K562 (cell line): Measurements from ENCODE around the gene PCDHGA7. TPM values are rescaled to one million over a fixed set of nuclear protein-coding genes. Genes with fewer than 3 reads are reported as not detected.
A peak's percentile ranks its signal among the peaks of the same experiment; 100 is the strongest.

Experiments
- ATAC-seq: fragments of 200-7000 bp; cut with Tn5 transposase; 3 replicates; pipeline ENCODE4 v1.9.1; 2020; ENCODE audit warnings: moderate library complexity
- BruUV-seq: library from RNA; stranded (reverse); fragments of 400-500 nt; replicated peaks from 2 replicates; lab custom pipeline; 2021; lab: Mats Ljungman, UMichigan
- CTCF ChIA-PET: fragments of 300-600 bp; formaldehyde crosslinking; extraction: SDS; loops from one replicate; lab custom pipeline; 2021; ENCODE audit warnings: low intra/inter-chr PET ratio; lab: Yijun Ruan, JAX
- POLR2A ChIA-PET: fragments of 300-600, 350-650 bp; sonication (Branson Sonifier 250); formaldehyde crosslinking; extraction: SDS; loops from one replicate; lab custom pipeline; 2021; ENCODE audit warnings: antibody characterized with exemption, inconsistent platforms; lab: Yijun Ruan, JAX
- DNase-seq, 4 experiments: peaks; one replicate each; pipeline versions ENCODE4 v3.0.0 to v3.0.0-alpha.2; 2011 to 2018; ENCODE audit warnings: low spot score in 3 of 4, mixed read lengths in 3 of 4; ENCODE audit errors: extremely low read depth in 1 of 4
- FAIRE-seq: peaks from 2 replicates; lab custom pipeline; 2011; peaks lifted over from hg19 to GRCh38; lab: Jason Lieb, UNC
- H2AFZ ChIP-seq: 2 replicates; pipeline ENCODE4 v1.6.0; 2011; ENCODE audit warnings: low read depth, low read length, control low read depth, inconsistent platforms
- H3K27ac ChIP-seq: fragments of 200-600 bp; 3 replicates; pipeline ENCODE4 v1.8.0; 2011; ENCODE audit warnings: low read depth, mild to moderate bottlenecking, control low read depth, inconsistent platforms, low read length, moderate library complexity, mixed read lengths; ENCODE audit errors: extremely low read depth
- H3K27me3 ChIP-seq, 2 experiments: fragments of 300-600 bp in 1 of 2; 2 replicates in 1 of 2; 3 replicates in 1 of 2; pipeline versions ENCODE4 v1.6.0 to v1.8.0; 2011; ENCODE audit warnings: inconsistent platforms in 2 of 2, low read length in 2 of 2, mild to moderate bottlenecking in 1 of 2, mixed read lengths in 1 of 2, moderate library complexity in 1 of 2; ENCODE audit not compliant: control insufficient read depth in 2 of 2, insufficient read depth in 2 of 2
- H3K36me3 ChIP-seq: fragments of 300-600 bp; 3 replicates; pipeline ENCODE4 v1.8.0; 2011; ENCODE audit warnings: mild to moderate bottlenecking, low read length, inconsistent platforms; ENCODE audit not compliant: control insufficient read depth, insufficient read depth
- H3K4me1 ChIP-seq, 2 experiments: fragments of 200-600 bp in 1 of 2; replicated peaks in 1 of 2; 2 replicates in 1 of 2; 3 replicates in 1 of 2; pipeline versions ENCODE4 v1.5.1 to v1.8.0; 2011; ENCODE audit warnings: inconsistent platforms in 2 of 2, low read length in 2 of 2, mild to moderate bottlenecking in 1 of 2, mixed read lengths in 1 of 2, moderate library complexity in 1 of 2; ENCODE audit not compliant: control insufficient read depth in 2 of 2, insufficient read depth in 2 of 2
- H3K4me2 ChIP-seq: 2 replicates; pipeline ENCODE4 v1.6.1; 2011; ENCODE audit warnings: low read length, control low read depth, inconsistent platforms, mixed read lengths; ENCODE audit not compliant: insufficient read depth
- H3K4me3 ChIP-seq: fragments of 200-600 bp; sonication (generic), shearing (Covaris generic); 2 replicates; pipeline ENCODE4 v1.5.1; 2016; ENCODE audit warnings: control low read depth, inconsistent platforms
- H3K79me2 ChIP-seq: fragments of 200-600 bp; 3 replicates; pipeline ENCODE4 v1.8.0; 2011; ENCODE audit warnings: low read length, inconsistent platforms; ENCODE audit not compliant: control insufficient read depth, insufficient read depth
- H3K9ac ChIP-seq, 2 experiments: 2 replicates each; pipeline versions ENCODE4 v1.6.0 to v1.6.1; 2011; ENCODE audit warnings: low read depth in 2 of 2, low read length in 2 of 2, control low read depth in 1 of 2, inconsistent platforms in 1 of 2, mild to moderate bottlenecking in 1 of 2, mixed read lengths in 1 of 2; ENCODE audit not compliant: insufficient read depth in 1 of 2
- H3K9me1 ChIP-seq: one replicate; pipeline ENCODE4 v1.6.0; 2011; ENCODE audit warnings: inconsistent platforms, mild to moderate bottlenecking, low read length, moderate library complexity; ENCODE audit not compliant: control insufficient read depth, insufficient read depth
- H3K9me3 ChIP-seq: replicated peaks from 2 replicates; pipeline ENCODE4 v1.5.1; 2011; ENCODE audit warnings: low read depth, low read length, inconsistent platforms; ENCODE audit not compliant: control insufficient read depth, insufficient read depth
- H4K20me1 ChIP-seq: replicated peaks from 2 replicates; pipeline ENCODE4 v1.6.1; 2011; ENCODE audit warnings: low read length, inconsistent platforms, mixed read lengths; ENCODE audit not compliant: control insufficient read depth, insufficient read depth
- MGA ChIP-seq: fragments of 450-650 bp; IDR thresholded peaks from 2 replicates; pipeline ENCODE4 v1.6.1; 2016; ENCODE audit warnings: mild to moderate bottlenecking, moderate library complexity
- RAD21 ChIP-seq, 2 experiments: fragments of 250-450 bp in 1 of 2; fragments of 450-650 bp in 1 of 2; sonication (Bioruptor Pico) in 1 of 2; formaldehyde crosslinking in 1 of 2; IDR thresholded peaks in 1 of 2; conservative IDR thresholded peaks in 1 of 2; 2 replicates each; pipeline versions ENCODE4 v1.4.0 to v1.8.0; 2020 to 2022; ENCODE audit warnings: mild to moderate bottlenecking in 2 of 2, moderate library complexity in 1 of 2
- ZNF197 ChIP-seq: fragments of 200-800 bp; sonication (Bioruptor generic); IDR thresholded peaks from 2 replicates; pipeline ENCODE4 v1.6.1; 2016; ENCODE audit warnings: low read depth, missing genetic modification characterization, missing compliant biosample characterization
- WGBS: fragments of 100-300 bp; shearing (Covaris generic); methylation state at CpG from one replicate; pipeline ENCODE4 v1.1.6; 2016; ENCODE audit warnings: low coverage, mixed read lengths; ENCODE audit not compliant: insufficient coverage; ENCODE audit errors: missing lambda C conversion rate; 5-methylcytosine and 5-hydroxymethylcytosine counted together
- in situ Hi-C: fragments of 300-500 bp; cut with MboI; formaldehyde crosslinking; loops from 4 replicates; pipeline ENCODE4 v1.15.0; 2018; ENCODE audit warnings: inconsistent platforms, mixed read lengths
- intact Hi-C: fragments of 100-400 bp; cut with micrococcal nuclease; formaldehyde crosslinking; loops from 2 replicates; pipeline ENCODE4 v1.14.2; 2022
- polyA plus RNA-seq, 8 experiments: library from polyadenylated mRNA; depleted of rRNA in 4 of 8; stranded (reverse) in 5 of 8; unstranded in 3 of 8; fragments of >200 nt; fragmentation: Nextera tagmentation in 2 of 8; fragmentation: Illumina TruSeq in 1 of 8; extraction: Ambion mirVana in 2 of 8; extraction: Trizol in 1 of 8; gene quantifications; 2 replicates each; pipeline versions ENCODE4 v1.2.1 to v1.2.3, GENCODE V29; 2011 to 2014; ENCODE audit warnings: inconsistent platforms in 1 of 8, missing spikeins in 1 of 8
- total RNA-seq, 7 experiments: library from RNA; depleted of rRNA in 6 of 7; stranded (reverse); fragments of >200 nt in 6 of 7; fragmentation: Illumina TruSeq in 2 of 7; extraction: Trizol in 2 of 7; gene quantifications; 2 replicates each; pipeline versions ENCODE4 v1.2.1 to v1.2.3, GENCODE V29; 2011 to 2021; ENCODE audit warnings: low replicate concordance in 1 of 7
- TF ChIP-seq, protein P1 (sequence below): fragments of 250-450 bp; sonication (Bioruptor Pico); IDR thresholded peaks from 2 replicates; pipeline ENCODE4 v1.8.0; 2022; ENCODE audit warnings: inconsistent platforms

PCDHGA7 gene
- total and polyA plus RNA-seq, 9 of the 15 experiments (the other 6 are each of a cell fraction or from before 2014, with no cell fraction given): 0.03 to 0.11 (median 0.06) TPM; not detected in 5

GRCh38 chr5:141343953-141344463 is 38.5 kb upstream of the PCDHGA7 start (continued):
- TF ChIP-seq, protein P1, sequence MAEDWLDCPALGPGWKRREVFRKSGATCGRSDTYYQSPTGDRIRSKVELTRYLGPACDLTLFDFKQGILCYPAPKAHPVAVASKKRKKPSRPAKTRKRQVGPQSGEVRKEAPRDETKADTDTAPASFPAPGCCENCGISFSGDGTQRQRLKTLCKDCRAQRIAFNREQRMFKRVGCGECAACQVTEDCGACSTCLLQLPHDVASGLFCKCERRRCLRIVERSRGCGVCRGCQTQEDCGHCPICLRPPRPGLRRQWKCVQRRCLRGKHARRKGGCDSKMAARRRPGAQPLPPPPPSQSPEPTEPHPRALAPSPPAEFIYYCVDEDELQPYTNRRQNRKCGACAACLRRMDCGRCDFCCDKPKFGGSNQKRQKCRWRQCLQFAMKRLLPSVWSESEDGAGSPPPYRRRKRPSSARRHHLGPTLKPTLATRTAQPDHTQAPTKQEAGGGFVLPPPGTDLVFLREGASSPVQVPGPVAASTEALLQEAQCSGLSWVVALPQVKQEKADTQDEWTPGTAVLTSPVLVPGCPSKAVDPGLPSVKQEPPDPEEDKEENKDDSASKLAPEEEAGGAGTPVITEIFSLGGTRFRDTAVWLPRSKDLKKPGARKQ (CRISPR knock-in tag): peak; percentile 88; the same call in 1 of the 2 replicates

DNA sequence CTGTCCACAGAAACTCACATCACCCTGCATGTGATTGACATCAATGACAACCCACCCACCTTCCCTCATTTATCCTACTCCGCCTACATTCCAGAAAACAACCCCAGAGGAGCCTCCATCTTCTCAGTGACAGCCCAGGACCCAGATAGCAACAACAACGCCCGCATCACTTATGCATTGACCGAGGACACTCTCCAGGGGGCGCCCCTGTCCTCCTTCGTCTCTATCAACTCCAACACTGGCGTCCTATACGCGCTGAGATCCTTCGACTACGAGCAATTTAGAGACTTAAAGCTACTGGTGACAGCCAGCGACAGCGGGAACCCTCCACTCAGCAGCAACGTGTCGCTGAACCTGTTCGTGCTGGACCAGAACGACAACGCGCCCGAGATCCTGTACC is 37.2 kb upstream of the PCDHGA7 start:
- H2AFZ ChIP-seq: no peak overlapping the region
- H3K79me2 ChIP-seq: no peaks in the 10 kb centered on the region
- peaks cover 1 to 8% of the 10 kb centered on the region in 2 experiments; a peak in 4 of 5 replicates for H3K27me3 ChIP-seq
- TF ChIP-seq RAD21 (CRISPR knock-in tag; conservative IDR thresholded peaks at IDR 0.05 in 1 of 2, IDR thresholded peaks at IDR 0.05 in 1 of 2): no peak
- no peak for TF ChIP-seq ZNF197 (CRISPR knock-in tag)
- TF ChIP-seq MGA: no peak
- POLR2A ChIA-PET: no interaction called here
- no peaks in the 10 kb centered on the region for H4K20me1 ChIP-seq
- no peak for ATAC-seq
- FAIRE-seq: no peak
- CTCF ChIA-PET: interaction anchor here (2.0 kb wide), 1 partner anchor 180 kb away, joined by 4 read pairs; no protein-coding TSS in a partner anchor
- H3K27ac ChIP-seq: no peak overlapping the region
- H3K4me2 ChIP-seq: no peak overlapping the region
- no peaks in the 10 kb centered on the region for H3K9me3 ChIP-seq
- in situ Hi-C loops: no loop called here
- no peak overlapping the region for H3K9ac ChIP-seq
- BruUV-seq: no TSS peak
- peaks cover 0 to 4% of the 10 kb centered on the region in 2 experiments; a peak in 2 of 5 replicates for H3K4me1 ChIP-seq
- no peak for DNase-seq
- intact Hi-C loops: no loop called here
- H3K4me3 ChIP-seq: no peak overlapping the region
- WGBS: 31% methylated on average over 11 of the region's 20 CpGs
- H3K9me1 ChIP-seq: no peaks in the 10 kb centered on the region
- H3K36me3 ChIP-seq: no peaks in the 10 kb centered on the region
